AG09319 (cell line): Measurements from ENCODE around the gene NHLRC4.

ENCODE experiments used
- DNase-seq: peaks from one replicate; pipeline ENCODE4 v3.0.0-alpha.2; 2010; ENCODE audit warnings: low read depth; ENCODE audit errors: extremely low read depth
- CTCF ChIP-seq: IDR thresholded peaks from 2 replicates; pipeline ENCODE4 v1.5.1; 2011; ENCODE audit warnings: low read depth, mild to moderate bottlenecking, inconsistent platforms, low read length, moderate library complexity

The NHLRC4 gene

GRCh38 chr16:556474-557173 is 10.2 kb upstream of the NHLRC4 start:
- no peak for DNase-seq
- no peak for TF ChIP-seq CTCF

- TF ChIP-seq CTCF = no peak
- DNase-seq = no peak
These were observed 9.1 kb upstream of the NHLRC4 start for GRCh38 chr16:557463-558297.

- DNase-seq = no peak
- no peak for TF ChIP-seq CTCF
These were observed 8.3 kb upstream of the NHLRC4 start for GRCh38 chr16:558298-559020.

GRCh38 chr16:559021-559380 is 7.8 kb upstream of the NHLRC4 start:
- no peak for TF ChIP-seq CTCF
- no peak for DNase-seq

GRCh38 chr16:559411-560203 is 7.2 kb upstream of the NHLRC4 start:
- TF ChIP-seq CTCF = no peak
- no peak for DNase-seq

- no peak for DNase-seq
- no peak for TF ChIP-seq CTCF
These were observed 6.6 kb upstream of the NHLRC4 start, which contains the start of gene PRR35 for GRCh38 chr16:560204-560700. Gene PRR35 (plus strand): TSS chr16:560394. CDS start chr16:563295, 2,901 bp downstream.
